HFFc6 (cell line): ENCODE data around the gene SMIM45.
"Not testable (repeated sequence)": the region's sequence is repeated elsewhere in the genome, so short reads cannot be mapped to it uniquely, and the experiment has no call there.

ENCODE experiments used
- DNase-seq: peaks from one replicate; pipeline ENCODE4 v3.0.0-alpha.2; 2018
- H3K27ac Mint-ChIP-seq: 2 replicates; pipeline ENCODE4 v1.8.0; 2020; ENCODE audit warnings: mild to moderate bottlenecking, mixed read lengths
- H3K27me3 Mint-ChIP-seq: 2 replicates; pipeline ENCODE4 v1.8.0; 2021; ENCODE audit warnings: mild to moderate bottlenecking, moderate library complexity, mixed read lengths; ENCODE audit not compliant: insufficient read depth
- H3K36me3 Mint-ChIP-seq: 2 replicates; pipeline ENCODE4 v1.8.0; 2021; ENCODE audit warnings: low read depth, mixed read lengths
- H3K4me1 Mint-ChIP-seq: 2 replicates; pipeline ENCODE4 v1.8.0; 2020; ENCODE audit warnings: low read depth, mixed read lengths
- H3K4me3 Mint-ChIP-seq: 2 replicates; pipeline ENCODE4 v1.8.0; 2020; ENCODE audit warnings: mild to moderate bottlenecking, moderate library complexity, mixed read lengths
- H3K9me3 Mint-ChIP-seq: 2 replicates; pipeline ENCODE4 v1.8.0; 2020; ENCODE audit warnings: mild to moderate bottlenecking, mixed read lengths
- CTCF ChIP-seq: fragments of 200-600 bp; sonication (generic); IDR thresholded peaks from 2 replicates; pipeline ENCODE4 v1.5.0; 2021; ENCODE audit warnings: antibody characterized with exemption, mild to moderate bottlenecking

Gene SMIM45

GRCh38 chr22:41940832-41941765 is 10.9 kb upstream of the SMIM45 start:
- DNase-seq, result peak; percentile 88
- Mint-ChIP-seq H3K27me3 (no peaks in the 10 kb centered on the region), H3K9me3 (no peaks in the 10 kb centered on the region), H3K4me1 (peaks cover 58% of the 10 kb centered on the region), H3K36me3 (peaks cover 9% of the 10 kb centered on the region; the same call in 1 of the 2 replicates), H3K4me3 (no peak overlapping the region), H3K27ac (peak overlapping the region; percentile 93)
- TF ChIP-seq CTCF, result peak; percentile 95

GRCh38 chr22:41943661-41944209 is 8.2 kb upstream of the SMIM45 start:
- peak; percentile 33 for DNase-seq
- no peaks in the 10 kb centered on the region for H3K27me3 Mint-ChIP-seq
- no peaks in the 10 kb centered on the region for H3K9me3 Mint-ChIP-seq
- H3K4me1 Mint-ChIP-seq, result peaks cover 59% of the 10 kb centered on the region
- H3K27ac Mint-ChIP-seq, result peak overlapping the region; percentile 52
- H3K4me3 Mint-ChIP-seq, result 0 out of 2 replicates have a peak overlapping the region, but pooled peaks have one; percentile 14
- H3K36me3 Mint-ChIP-seq, result peaks cover 9% of the 10 kb centered on the region; the same call in 1 of the 2 replicates
- TF ChIP-seq CTCF, result no peak

- Mint-ChIP-seq H3K27me3 (peaks cover 2% of the 10 kb centered on the region), H3K36me3 (peaks cover 9% of the 10 kb centered on the region; the same call in 1 of the 2 replicates), H3K27ac (peak within 1 kb of the TSS; percentile 88), H3K9me3 (no peaks in the 10 kb centered on the region), H3K4me3 (peak within 1 kb of the TSS; percentile 94), H3K4me1 (peaks cover 32% of the 10 kb centered on the region)
- no peak for TF ChIP-seq CTCF
- peak; percentile 90 for DNase-seq
These were observed 5.1 kb upstream of the SMIM45 start, which contains the start of gene CENPM for GRCh38 chr22:41946629-41947423. TSS of gene CENPM (minus strand) at chr22:41947152. CDS start at chr22:41947076, 76 bp downstream.

GRCh38 chr22:41947424-41948080 is 4.4 kb upstream of the SMIM45 start:
- TF ChIP-seq CTCF, result no peak
- Mint-ChIP-seq H3K36me3 (peaks cover 9% of the 10 kb centered on the region; the same call in 1 of the 2 replicates), H3K27me3 (peaks cover 2% of the 10 kb centered on the region), H3K4me1 (peaks cover 29% of the 10 kb centered on the region), H3K9me3 (no peaks in the 10 kb centered on the region), H3K4me3 (peak overlapping the region; percentile 94), H3K27ac (peak overlapping the region; percentile 88; the same call in 1 of the 2 replicates)
- no peak for DNase-seq

- peaks cover 28% of the 10 kb centered on the region for H3K4me1 Mint-ChIP-seq
These were observed 3.8 kb upstream of the SMIM45 start for GRCh38 chr22:41948142-41948541.

GRCh38 chr22:41948928-41949296 is 3.0 kb upstream of the SMIM45 start:
- not testable (repeated sequence) for H3K27me3 Mint-ChIP-seq, H3K27ac Mint-ChIP-seq

More at GRCh38 chr22:41948142-41948541, 3.8 kb upstream of the SMIM45 start:
- peaks cover 2% of the 10 kb centered on the region for H3K27me3 Mint-ChIP-seq
- DNase-seq, result no peak
- TF ChIP-seq CTCF, result no peak
- peaks cover 9% of the 10 kb centered on the region; the same call in 1 of the 2 replicates for H3K36me3 Mint-ChIP-seq
- H3K27ac Mint-ChIP-seq, result no peak overlapping the region
- H3K4me3 Mint-ChIP-seq, result no peak overlapping the region
- H3K9me3 Mint-ChIP-seq, result no peaks in the 10 kb centered on the region

More at GRCh38 chr22:41948928-41949296, 3.0 kb upstream of the SMIM45 start:
- DNase-seq, H3K4me3 Mint-ChIP-seq, H3K36me3 Mint-ChIP-seq, H3K9me3 Mint-ChIP-seq: not testable (repeated sequence)
- peaks cover 20% of the 10 kb centered on the region for H3K4me1 Mint-ChIP-seq
